K562 (cell line): Measurements from ENCODE around the gene SLC35B1. TPM values are rescaled to one million over a fixed set of nuclear protein-coding genes. Genes with fewer than 3 reads are reported as not detected.

Experiments used
- BRD9 ChIP-seq: fragments of 450-650 bp; IDR thresholded peaks from 2 replicates; pipeline ENCODE4 v1.6.1; 2018; ENCODE audit warnings: low read depth; ENCODE audit not compliant: partially characterized antibody
- CBX2 ChIP-seq: fragments of 200-600 bp; sonication (generic); IDR thresholded peaks from one replicate; pipeline ENCODE4 v1.6.1; 2012; ENCODE audit warnings: mild to moderate bottlenecking, low read length, inconsistent platforms; ENCODE audit not compliant: insufficient read depth, poor library complexity, severe bottlenecking
- CXXC5 ChIP-seq: fragments of 250-450 bp; sonication (Bioruptor Pico); IDR thresholded peaks from 2 replicates; pipeline ENCODE4 v1.8.0; 2022; ENCODE audit warnings: inconsistent platforms, mild to moderate bottlenecking, moderate library complexity
- GTF2B ChIP-seq: IDR thresholded peaks from 2 replicates; pipeline ENCODE4 v1.6.1; 2011; ENCODE audit not compliant: insufficient read length; ENCODE audit errors: extremely low read depth
- KHSRP ChIP-seq: fragments of 450-650 bp; IDR thresholded peaks from 2 replicates; pipeline ENCODE4 v1.6.1; 2017
- LEF1 ChIP-seq: fragments of 450-650 bp; IDR thresholded peaks from 2 replicates; pipeline ENCODE4 v1.6.1; 2016; ENCODE audit warnings: mild to moderate bottlenecking
- MAFK ChIP-seq: IDR thresholded peaks from 2 replicates; pipeline ENCODE4 v1.6.1; 2011; ENCODE audit warnings: low read length, improper control_type of control experiment
- NCOA4 ChIP-seq: fragments of 450-650 bp; IDR thresholded peaks from 2 replicates; pipeline ENCODE4 v1.6.1; 2018; ENCODE audit warnings: mild to moderate bottlenecking; ENCODE audit not compliant: partially characterized antibody
- NFIC ChIP-seq: fragments of 450-650 bp; IDR thresholded peaks from 2 replicates; pipeline ENCODE4 v1.6.1; 2017; ENCODE audit warnings: mild to moderate bottlenecking, inconsistent platforms
- POLR2H ChIP-seq: IDR thresholded peaks from 2 replicates; pipeline ENCODE4 v1.6.1; 2016; ENCODE audit warnings: missing genetic modification characterization, low read depth, mild to moderate bottlenecking, control low read depth, missing compliant biosample characterization, moderate library complexity
- PTBP1 ChIP-seq: fragments of 200-400 bp; formaldehyde crosslinking; IDR thresholded peaks from 2 replicates; pipeline ENCODE4 v1.6.1; 2017; ENCODE audit warnings: low read depth, low read length
- RBM15 ChIP-seq: fragments of 200-400 bp; formaldehyde crosslinking; IDR thresholded peaks from 2 replicates; pipeline ENCODE4 v1.6.1; 2018; ENCODE audit warnings: mild to moderate bottlenecking, low read length, moderate library complexity; ENCODE audit not compliant: insufficient read depth
- SMARCA5 ChIP-seq: fragments of 450-650 bp; IDR thresholded peaks from 2 replicates; pipeline ENCODE4 v1.6.1; 2016
- SMARCE1 ChIP-seq: fragments of 450-650 bp; IDR thresholded peaks from 2 replicates; pipeline ENCODE4 v1.7.1; 2016; ENCODE audit warnings: mild to moderate bottlenecking
- STAG1 ChIP-seq: sonication (generic); formaldehyde crosslinking; IDR thresholded peaks from 2 replicates; pipeline ENCODE4 v1.5.0; 2020; ENCODE audit warnings: missing genetic modification reagents, borderline replicate concordance
- ZNF384 ChIP-seq: IDR thresholded peaks from 2 replicates; pipeline ENCODE4 v1.6.1; 2012; ENCODE audit warnings: low read depth, low read length, improper control_type of control experiment
- polyA plus RNA-seq, 8 experiments: library from polyadenylated mRNA; depleted of rRNA in 4 of 8; stranded (reverse) in 5 of 8; unstranded in 3 of 8; fragments of >200 nt; fragmentation: Nextera tagmentation in 2 of 8; fragmentation: Illumina TruSeq in 1 of 8; extraction: Ambion mirVana in 2 of 8; extraction: Trizol in 1 of 8; gene quantifications; 2 replicates each; pipeline versions ENCODE4 v1.2.1 to v1.2.3, GENCODE V29; 2011 to 2014; ENCODE audit warnings: inconsistent platforms in 1 of 8, missing spikeins in 1 of 8
- total RNA-seq, 7 experiments: library from RNA; depleted of rRNA in 6 of 7; stranded (reverse); fragments of >200 nt in 6 of 7; fragmentation: Illumina TruSeq in 2 of 7; extraction: Trizol in 2 of 7; gene quantifications; 2 replicates each; pipeline versions ENCODE4 v1.2.1 to v1.2.3, GENCODE V29; 2011 to 2021; ENCODE audit warnings: low replicate concordance in 1 of 7
- TF ChIP-seq, protein P1 (sequence below): fragments of 450-650 bp; IDR thresholded peaks from 2 replicates; pipeline ENCODE4 v1.6.1; 2017; ENCODE audit warnings: antibody characterized with exemption
- TF ChIP-seq, protein P2 (sequence below): fragments of 200-800 bp; sonication (Bioruptor generic); IDR thresholded peaks from 2 replicates; pipeline ENCODE4 v1.6.1; 2017; ENCODE audit warnings: missing genetic modification characterization, missing compliant biosample characterization
- TF ChIP-seq, protein P3 (sequence below): sonication (generic); formaldehyde crosslinking; IDR thresholded peaks from 2 replicates; pipeline ENCODE4 v1.8.0; 2022; ENCODE audit warnings: mild to moderate bottlenecking, missing genetic modification reagents
- TF ChIP-seq, protein P4 (sequence below): fragments of 250-450 bp; sonication (Bioruptor Pico); IDR thresholded peaks from 2 replicates; pipeline ENCODE4 v1.8.0; 2022; ENCODE audit warnings: inconsistent platforms
- TF ChIP-seq, protein P5 (sequence below): fragments of 450-650 bp; formaldehyde crosslinking; IDR thresholded peaks from 2 replicates; pipeline ENCODE4 v1.4.0; 2022; ENCODE audit warnings: mild to moderate bottlenecking, moderate library complexity

Gene SLC35B1
- total and polyA plus RNA-seq, 9 of the 15 experiments (the other 6 are each of a cell fraction or from before 2014, with no cell fraction given), result 51.4 to 87.9 (median 66.3) TPM

- TF ChIP-seq GTF2B, result no peak
- no peak for TF ChIP-seq STAG1 (CRISPR knock-in tag)
- TF ChIP-seq CXXC5 (CRISPR knock-in tag), result peak; percentile 99
- TF ChIP-seq PTBP1, result peak; percentile 85; the same call in 1 of the 2 replicates
- TF ChIP-seq, protein P1, sequence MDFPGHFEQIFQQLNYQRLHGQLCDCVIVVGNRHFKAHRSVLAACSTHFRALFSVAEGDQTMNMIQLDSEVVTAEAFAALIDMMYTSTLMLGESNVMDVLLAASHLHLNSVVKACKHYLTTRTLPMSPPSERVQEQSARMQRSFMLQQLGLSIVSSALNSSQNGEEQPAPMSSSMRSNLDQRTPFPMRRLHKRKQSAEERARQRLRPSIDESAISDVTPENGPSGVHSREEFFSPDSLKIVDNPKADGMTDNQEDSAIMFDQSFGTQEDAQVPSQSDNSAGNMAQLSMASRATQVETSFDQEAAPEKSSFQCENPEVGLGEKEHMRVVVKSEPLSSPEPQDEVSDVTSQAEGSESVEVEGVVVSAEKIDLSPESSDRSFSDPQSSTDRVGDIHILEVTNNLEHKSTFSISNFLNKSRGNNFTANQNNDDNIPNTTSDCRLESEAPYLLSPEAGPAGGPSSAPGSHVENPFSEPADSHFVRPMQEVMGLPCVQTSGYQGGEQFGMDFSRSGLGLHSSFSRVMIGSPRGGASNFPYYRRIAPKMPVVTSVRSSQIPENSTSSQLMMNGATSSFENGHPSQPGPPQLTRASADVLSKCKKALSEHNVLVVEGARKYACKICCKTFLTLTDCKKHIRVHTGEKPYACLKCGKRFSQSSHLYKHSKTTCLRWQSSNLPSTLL, result peak; percentile 80
- TF ChIP-seq, protein P2, sequence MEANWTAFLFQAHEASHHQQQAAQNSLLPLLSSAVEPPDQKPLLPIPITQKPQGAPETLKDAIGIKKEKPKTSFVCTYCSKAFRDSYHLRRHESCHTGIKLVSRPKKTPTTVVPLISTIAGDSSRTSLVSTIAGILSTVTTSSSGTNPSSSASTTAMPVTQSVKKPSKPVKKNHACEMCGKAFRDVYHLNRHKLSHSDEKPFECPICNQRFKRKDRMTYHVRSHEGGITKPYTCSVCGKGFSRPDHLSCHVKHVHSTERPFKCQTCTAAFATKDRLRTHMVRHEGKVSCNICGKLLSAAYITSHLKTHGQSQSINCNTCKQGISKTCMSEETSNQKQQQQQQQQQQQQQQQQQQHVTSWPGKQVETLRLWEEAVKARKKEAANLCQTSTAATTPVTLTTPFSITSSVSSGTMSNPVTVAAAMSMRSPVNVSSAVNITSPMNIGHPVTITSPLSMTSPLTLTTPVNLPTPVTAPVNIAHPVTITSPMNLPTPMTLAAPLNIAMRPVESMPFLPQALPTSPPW, result peak; percentile 90
- TF ChIP-seq ZNF384, result no peak; the same call in 1 of the 2 replicates
- TF ChIP-seq BRD9, result no peak
- TF ChIP-seq SMARCE1, result peak; percentile 99
- TF ChIP-seq POLR2H (tag), result peak; percentile 84
- peak; percentile 62 for TF ChIP-seq MAFK
- TF ChIP-seq RBM15, result no peak
- TF ChIP-seq NCOA4, result peak; percentile 97
- TF ChIP-seq, protein P3, sequence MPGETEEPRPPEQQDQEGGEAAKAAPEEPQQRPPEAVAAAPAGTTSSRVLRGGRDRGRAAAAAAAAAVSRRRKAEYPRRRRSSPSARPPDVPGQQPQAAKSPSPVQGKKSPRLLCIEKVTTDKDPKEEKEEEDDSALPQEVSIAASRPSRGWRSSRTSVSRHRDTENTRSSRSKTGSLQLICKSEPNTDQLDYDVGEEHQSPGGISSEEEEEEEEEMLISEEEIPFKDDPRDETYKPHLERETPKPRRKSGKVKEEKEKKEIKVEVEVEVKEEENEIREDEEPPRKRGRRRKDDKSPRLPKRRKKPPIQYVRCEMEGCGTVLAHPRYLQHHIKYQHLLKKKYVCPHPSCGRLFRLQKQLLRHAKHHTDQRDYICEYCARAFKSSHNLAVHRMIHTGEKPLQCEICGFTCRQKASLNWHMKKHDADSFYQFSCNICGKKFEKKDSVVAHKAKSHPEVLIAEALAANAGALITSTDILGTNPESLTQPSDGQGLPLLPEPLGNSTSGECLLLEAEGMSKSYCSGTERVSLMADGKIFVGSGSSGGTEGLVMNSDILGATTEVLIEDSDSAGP (CRISPR knock-in tag), result no peak
- TF ChIP-seq, protein P4, sequence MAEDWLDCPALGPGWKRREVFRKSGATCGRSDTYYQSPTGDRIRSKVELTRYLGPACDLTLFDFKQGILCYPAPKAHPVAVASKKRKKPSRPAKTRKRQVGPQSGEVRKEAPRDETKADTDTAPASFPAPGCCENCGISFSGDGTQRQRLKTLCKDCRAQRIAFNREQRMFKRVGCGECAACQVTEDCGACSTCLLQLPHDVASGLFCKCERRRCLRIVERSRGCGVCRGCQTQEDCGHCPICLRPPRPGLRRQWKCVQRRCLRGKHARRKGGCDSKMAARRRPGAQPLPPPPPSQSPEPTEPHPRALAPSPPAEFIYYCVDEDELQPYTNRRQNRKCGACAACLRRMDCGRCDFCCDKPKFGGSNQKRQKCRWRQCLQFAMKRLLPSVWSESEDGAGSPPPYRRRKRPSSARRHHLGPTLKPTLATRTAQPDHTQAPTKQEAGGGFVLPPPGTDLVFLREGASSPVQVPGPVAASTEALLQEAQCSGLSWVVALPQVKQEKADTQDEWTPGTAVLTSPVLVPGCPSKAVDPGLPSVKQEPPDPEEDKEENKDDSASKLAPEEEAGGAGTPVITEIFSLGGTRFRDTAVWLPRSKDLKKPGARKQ (CRISPR knock-in tag), result no peak
- TF ChIP-seq, protein P5, sequence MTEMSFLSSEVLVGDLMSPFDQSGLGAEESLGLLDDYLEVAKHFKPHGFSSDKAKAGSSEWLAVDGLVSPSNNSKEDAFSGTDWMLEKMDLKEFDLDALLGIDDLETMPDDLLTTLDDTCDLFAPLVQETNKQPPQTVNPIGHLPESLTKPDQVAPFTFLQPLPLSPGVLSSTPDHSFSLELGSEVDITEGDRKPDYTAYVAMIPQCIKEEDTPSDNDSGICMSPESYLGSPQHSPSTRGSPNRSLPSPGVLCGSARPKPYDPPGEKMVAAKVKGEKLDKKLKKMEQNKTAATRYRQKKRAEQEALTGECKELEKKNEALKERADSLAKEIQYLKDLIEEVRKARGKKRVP (CRISPR knock-in tag), result peak; percentile 83
- peak; percentile 100 for TF ChIP-seq NFIC
- no peak for TF ChIP-seq CBX2
- TF ChIP-seq SMARCA5, result no peak; the same call in 1 of the 2 replicates
- peak; percentile 97 for TF ChIP-seq KHSRP
- TF ChIP-seq LEF1, result peak; percentile 99
These were observed 32.0 kb upstream of the SLC35B1 start (continued) for GRCh38 chr17:49739641-49740271.
